Vein endothelial cell (primary cell): ENCODE results near the gene PFKFB2. TPM values are rescaled to one million over a fixed set of nuclear protein-coding genes. Genes with fewer than 3 reads are reported as not detected.

Experiments
- total RNA-seq: library from RNA; depleted of rRNA; stranded (reverse); fragments of >200 nt; gene quantifications from 2 replicates; pipeline ENCODE4 v1.2.3, GENCODE V29; 2012

Gene PFKFB2
- 1.3 and 1.9 TPM in 2 replicates for total RNA-seq

GRCh38 chr1:207052911-207053769, at the start of gene PFKFB2:
PFKFB2 (plus strand) TSS chr1:207053275; CDS start chr1:207054718, 1,443 bp downstream.

GRCh38 chr1:207032528-207033017, 20.5 kb upstream of the PFKFB2 start, which contains the start of gene C1orf116:
C1orf116 (minus strand) TSS chr1:207032756; CDS start chr1:207027598, 5,158 bp downstream.

GRCh38 chr1:207051191-207051943, 1.7 kb upstream of the PFKFB2 start, which contains the start of gene YOD1:
YOD1 (minus strand) TSS chr1:207051208; CDS start chr1:207051030, 178 bp downstream.

GRCh38 chr1:207088701-207089626, 35.9 kb downstream of the PFKFB2 start, which contains the start of gene C4BPB:
C4BPB (plus strand) TSS chr1:207088860; CDS start chr1:207089532, 672 bp downstream.

GRCh38 chr1:207103892-207104373, 50.9 kb downstream of the PFKFB2 start, which contains the start of gene C4BPA:
C4BPA (plus strand) TSS chr1:207104233; CDS start chr1:207113026, 8,793 bp downstream.

Other genes with a start within 250 kb of the PFKFB2 start
- gene IL20, start 187.7 kb upstream of the PFKFB2 start, total RNA-seq = not detected in 2 replicates
- not detected in 2 replicates for gene IL24, start 155.8 kb upstream of the PFKFB2 start, total RNA-seq
- gene FCMR, start 131.3 kb upstream of the PFKFB2 start, total RNA-seq = 0.38 TPM in 1 of 2 replicates, not detected in the other
- not detected in 2 replicates for gene PIGR, start 106.8 kb upstream of the PFKFB2 start, total RNA-seq
- not detected in 2 replicates for gene FCAMR, start 82.8 kb upstream of the PFKFB2 start, total RNA-seq
- gene C1orf116, start 20.5 kb upstream of the PFKFB2 start, total RNA-seq = not detected in 2 replicates
- 8.2 and 10.3 TPM in 2 replicates for gene YOD1, start 2.1 kb upstream of the PFKFB2 start, total RNA-seq
- 0.10 TPM in 1 of 2 replicates, not detected in the other for gene C4BPB, start 35.6 kb downstream of the PFKFB2 start, total RNA-seq
- gene C4BPA, start 51.0 kb downstream of the PFKFB2 start, total RNA-seq = not detected in 2 replicates